Measurements from ENCODE around the gene CHRM3.

- TF ChIP-seq CTCF (conservative IDR thresholded peaks at IDR 0.05) (no peak), ZFX (IDR thresholded peaks at IDR 0.05) (no peak)
These were observed 35.4 kb downstream of the CHRM3 start for GRCh38 chr1:239421811-239422210.

Data from C4-2B (cell line).